Ishikawa (cell line): Measurements from ENCODE around the gene CYP2C8.

Experiments used
- CEBPB ChIP-seq: IDR thresholded peaks from 2 replicates; pipeline ENCODE4 v1.6.1; 2012
- NFIC ChIP-seq: IDR thresholded peaks from 2 replicates; pipeline ENCODE4 v1.6.1; 2012
- RAD21 ChIP-seq: IDR thresholded peaks from 2 replicates; pipeline ENCODE4 v1.6.1; 2012; ENCODE audit warnings: low read depth
- TF ChIP-seq, protein P1 (sequence below): IDR thresholded peaks from 2 replicates; pipeline ENCODE4 v1.6.1; 2012

DNA sequence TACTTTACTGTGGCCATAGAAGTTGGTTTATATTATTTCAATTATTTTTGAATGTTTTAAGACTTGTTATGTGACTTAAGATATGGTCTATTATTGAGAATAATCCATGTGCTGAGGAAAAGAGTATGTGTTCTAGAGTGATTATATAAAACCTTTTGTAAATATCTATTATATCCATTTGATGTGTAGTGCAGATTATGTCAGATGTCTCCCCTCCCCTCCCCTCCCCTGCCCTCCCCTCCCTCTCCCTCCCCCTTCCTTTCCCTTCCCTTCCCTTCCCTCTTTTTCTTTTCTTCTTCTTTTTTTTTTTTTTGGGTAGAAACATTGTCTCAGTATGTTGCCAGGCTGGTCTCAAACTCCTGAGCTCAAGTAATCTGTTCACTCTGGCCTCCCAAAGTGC is 8.3 kb upstream of the CYP2C8 start:
- TF ChIP-seq NFIC (no peak), RAD21 (no peak), CEBPB (no peak)
- TF ChIP-seq, protein P1, sequence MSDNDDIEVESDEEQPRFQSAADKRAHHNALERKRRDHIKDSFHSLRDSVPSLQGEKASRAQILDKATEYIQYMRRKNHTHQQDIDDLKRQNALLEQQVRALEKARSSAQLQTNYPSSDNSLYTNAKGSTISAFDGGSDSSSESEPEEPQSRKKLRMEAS, result no peak
